ENCODE results near the gene CXCR3.

Gene CXCR3

DNA sequence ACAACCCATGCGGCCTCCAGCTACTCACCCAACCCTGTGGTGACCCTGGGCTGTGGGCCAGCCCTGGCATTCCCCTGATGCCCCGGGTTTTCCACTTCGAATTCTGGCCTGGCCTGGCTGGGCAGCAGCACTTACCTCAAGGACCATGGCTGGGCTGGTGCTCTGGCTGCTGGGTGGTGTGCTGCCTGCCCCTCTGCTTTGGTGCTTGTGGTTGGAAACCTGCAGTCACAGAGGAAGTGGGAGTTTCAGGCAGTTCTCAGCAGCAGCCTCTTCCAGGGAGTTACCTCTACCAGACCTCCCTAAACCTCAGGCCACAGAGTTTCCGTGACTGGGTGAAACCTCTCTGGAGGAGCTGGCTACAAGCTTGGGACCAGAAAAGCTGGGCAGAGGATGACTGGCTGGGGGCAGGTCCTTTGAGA is at the start of gene CXCR3:
TSS of gene CXCR3 (minus strand) at position 209 of the 419 bp plus-strand sequence. CDS start at position 147, 62 bp downstream.
- no peak for DNase-seq
- Histone ChIP-seq H3K9me3 (ENCODE audit: severe bottlenecking) (no peaks in the 10 kb centered on the region), H3K4me3 (ENCODE audit: low read depth, low read length) (no peak within 1 kb of the TSS), H3K27me3 (ENCODE audit: insufficient read depth, low read depth, severe bottlenecking) (peaks cover 21% of the 10 kb centered on the region), H3K36me3 (no peaks in the 10 kb centered on the region), H3K27ac (no peak within 1 kb of the TSS)
- TF ChIP-seq, protein P1, sequence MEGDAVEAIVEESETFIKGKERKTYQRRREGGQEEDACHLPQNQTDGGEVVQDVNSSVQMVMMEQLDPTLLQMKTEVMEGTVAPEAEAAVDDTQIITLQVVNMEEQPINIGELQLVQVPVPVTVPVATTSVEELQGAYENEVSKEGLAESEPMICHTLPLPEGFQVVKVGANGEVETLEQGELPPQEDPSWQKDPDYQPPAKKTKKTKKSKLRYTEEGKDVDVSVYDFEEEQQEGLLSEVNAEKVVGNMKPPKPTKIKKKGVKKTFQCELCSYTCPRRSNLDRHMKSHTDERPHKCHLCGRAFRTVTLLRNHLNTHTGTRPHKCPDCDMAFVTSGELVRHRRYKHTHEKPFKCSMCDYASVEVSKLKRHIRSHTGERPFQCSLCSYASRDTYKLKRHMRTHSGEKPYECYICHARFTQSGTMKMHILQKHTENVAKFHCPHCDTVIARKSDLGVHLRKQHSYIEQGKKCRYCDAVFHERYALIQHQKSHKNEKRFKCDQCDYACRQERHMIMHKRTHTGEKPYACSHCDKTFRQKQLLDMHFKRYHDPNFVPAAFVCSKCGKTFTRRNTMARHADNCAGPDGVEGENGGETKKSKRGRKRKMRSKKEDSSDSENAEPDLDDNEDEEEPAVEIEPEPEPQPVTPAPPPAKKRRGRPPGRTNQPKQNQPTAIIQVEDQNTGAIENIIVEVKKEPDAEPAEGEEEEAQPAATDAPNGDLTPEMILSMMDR (IDR thresholded peaks at IDR 0.05; ENCODE audit: low read depth, low read length), result no peak

DNA sequence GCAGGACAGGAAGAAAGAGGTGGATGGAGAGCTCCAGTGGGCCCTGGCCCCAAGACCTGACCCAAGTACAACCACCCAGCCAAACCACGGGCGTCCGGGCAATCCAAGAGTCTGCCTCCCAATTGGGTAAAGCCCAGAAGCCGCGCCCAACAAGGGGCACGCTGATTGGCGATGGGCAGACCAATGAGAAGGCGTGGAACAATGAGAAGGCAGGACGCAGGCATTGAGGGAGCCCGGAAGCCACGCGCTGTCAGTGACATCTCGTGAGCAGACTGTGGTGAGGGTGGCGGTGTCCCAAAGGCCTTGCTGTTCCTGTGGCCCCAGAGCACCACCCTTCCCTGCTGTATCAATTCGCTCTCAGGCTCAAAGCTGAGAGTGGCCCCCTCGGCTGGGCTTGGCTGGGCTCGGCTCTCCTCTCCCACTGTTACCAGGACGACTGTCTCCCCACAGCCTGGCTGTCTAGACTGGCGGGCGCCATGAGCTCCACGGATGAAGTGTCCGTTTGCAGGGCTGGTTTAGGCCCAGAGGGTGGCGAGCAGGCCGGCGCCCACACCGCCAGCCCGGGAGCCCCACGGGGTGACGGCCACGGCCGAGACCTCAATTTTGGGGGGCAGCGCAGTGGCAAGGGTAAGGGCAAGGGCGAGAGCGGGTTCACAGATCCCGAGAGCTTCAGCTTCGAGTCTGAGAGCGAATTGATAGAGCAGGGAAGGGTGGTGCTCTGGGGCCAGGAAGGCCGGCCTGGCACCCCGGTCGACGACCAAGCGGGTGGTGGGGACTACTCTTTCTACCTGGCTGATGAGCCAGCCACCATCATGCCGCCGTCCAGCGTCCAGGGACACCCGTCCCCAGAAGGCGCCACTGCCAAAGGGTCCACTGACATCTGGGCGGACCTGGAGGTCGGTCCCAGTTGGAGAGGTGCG is 49.3 kb upstream of the CXCR3 start, which contains the start of gene LOC101059915:
TSS of gene LOC101059915 (plus strand) at position 219 of the 920 bp plus-strand sequence.
- no peak within 1 kb of the TSS for H3K4me3 ChIP-seq (ENCODE audit: low read depth, low read length)
- no peak within 1 kb of the TSS for H3K27ac ChIP-seq
- TF ChIP-seq, protein P1 (IDR thresholded peaks at IDR 0.05; ENCODE audit: low read depth, low read length), result no peak
- no peaks in the 10 kb centered on the region for H3K36me3 ChIP-seq
- no peaks in the 10 kb centered on the region for H3K9me3 ChIP-seq (ENCODE audit: severe bottlenecking)
- no peak for DNase-seq
- peaks cover 22% of the 10 kb centered on the region for H3K27me3 ChIP-seq (ENCODE audit: insufficient read depth, low read depth, severe bottlenecking)

DNA sequence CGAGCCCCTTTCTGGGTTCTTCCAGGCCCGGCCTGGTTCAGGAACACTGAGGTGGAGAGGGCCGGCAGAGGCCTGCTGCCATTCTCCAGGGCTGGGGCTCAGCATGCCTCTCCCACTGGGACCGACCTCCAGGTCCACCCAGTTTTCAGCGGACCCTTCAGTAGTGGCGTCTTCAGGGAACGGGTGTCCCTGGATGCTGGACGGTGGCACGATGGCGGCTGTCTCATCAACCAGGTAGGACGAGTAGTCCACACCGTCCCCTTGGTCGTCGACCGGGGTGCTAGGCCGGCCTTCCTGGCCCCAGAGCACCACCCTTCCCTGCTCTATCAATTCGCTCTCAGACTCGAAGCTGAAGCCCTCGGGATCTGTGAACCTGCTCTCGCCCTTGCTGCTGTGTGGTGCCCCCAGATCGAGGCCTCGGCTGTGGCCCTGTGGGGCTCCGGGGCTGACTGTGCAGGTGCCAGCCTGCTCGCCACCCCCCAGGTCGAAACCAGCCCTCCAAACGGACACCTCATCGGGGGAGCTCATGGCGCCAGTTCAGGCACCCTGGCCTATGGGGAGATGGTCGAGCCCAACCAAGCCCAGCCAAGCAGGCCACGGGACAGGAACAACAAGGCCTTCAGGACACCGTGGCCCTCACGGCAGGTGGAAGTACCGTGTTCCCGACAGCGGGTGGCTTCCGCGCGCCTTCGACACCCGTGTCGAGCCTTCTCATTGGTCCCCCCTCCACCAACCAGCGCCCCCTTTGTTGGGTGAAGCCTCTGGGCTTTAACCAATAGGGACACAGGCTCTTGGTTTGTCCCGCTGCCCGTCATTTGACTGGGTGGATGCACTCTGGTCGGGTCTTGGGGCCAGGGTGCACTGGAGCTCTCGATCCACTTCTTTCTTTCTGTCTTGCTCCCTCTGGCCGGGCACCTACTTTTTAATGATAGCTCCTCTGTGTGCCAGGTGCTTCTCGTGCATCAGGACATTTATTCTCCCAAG is 48.2 kb upstream of the CXCR3 start:
- no peak for DNase-seq
- peaks cover 18% of the 10 kb centered on the region for H3K27me3 ChIP-seq (ENCODE audit: insufficient read depth, low read depth, severe bottlenecking)
- H3K27ac ChIP-seq, result no peak overlapping the region
- no peak overlapping the region for H3K4me3 ChIP-seq (ENCODE audit: low read depth, low read length)
- no peaks in the 10 kb centered on the region for H3K36me3 ChIP-seq
- TF ChIP-seq, protein P1 (IDR thresholded peaks at IDR 0.05; ENCODE audit: low read depth, low read length), result no peak
- H3K9me3 ChIP-seq (ENCODE audit: severe bottlenecking), result no peaks in the 10 kb centered on the region

DNA sequence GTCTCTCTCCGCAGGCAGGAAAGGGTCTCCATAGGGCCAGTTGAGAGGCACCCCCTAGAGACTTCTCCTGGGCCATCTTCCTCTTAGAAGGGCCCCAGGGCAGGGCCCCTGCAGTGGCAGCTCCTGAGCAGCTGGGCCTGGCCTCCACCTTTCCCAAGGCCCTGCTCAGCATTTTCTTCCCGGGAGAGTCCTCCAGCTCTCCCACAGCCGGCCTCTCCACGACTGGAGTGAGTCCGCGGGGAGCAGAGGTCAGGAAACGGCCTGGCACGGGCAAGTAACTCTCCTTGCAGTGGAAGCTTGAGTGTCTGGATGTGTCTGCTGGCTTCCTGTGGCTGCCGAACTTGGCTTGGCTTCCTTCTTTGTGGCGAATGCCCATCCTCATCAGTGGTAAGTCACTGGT is 47.4 kb upstream of the CXCR3 start:
- Histone ChIP-seq H3K4me3 (ENCODE audit: low read depth, low read length) (no peak overlapping the region), H3K9me3 (ENCODE audit: severe bottlenecking) (no peaks in the 10 kb centered on the region), H3K27me3 (ENCODE audit: insufficient read depth, low read depth, severe bottlenecking) (peaks cover 19% of the 10 kb centered on the region), H3K27ac (no peak overlapping the region), H3K36me3 (no peaks in the 10 kb centered on the region)
- TF ChIP-seq, protein P1 (IDR thresholded peaks at IDR 0.05; ENCODE audit: low read depth, low read length), result no peak
- DNase-seq, result no peak

DNA sequence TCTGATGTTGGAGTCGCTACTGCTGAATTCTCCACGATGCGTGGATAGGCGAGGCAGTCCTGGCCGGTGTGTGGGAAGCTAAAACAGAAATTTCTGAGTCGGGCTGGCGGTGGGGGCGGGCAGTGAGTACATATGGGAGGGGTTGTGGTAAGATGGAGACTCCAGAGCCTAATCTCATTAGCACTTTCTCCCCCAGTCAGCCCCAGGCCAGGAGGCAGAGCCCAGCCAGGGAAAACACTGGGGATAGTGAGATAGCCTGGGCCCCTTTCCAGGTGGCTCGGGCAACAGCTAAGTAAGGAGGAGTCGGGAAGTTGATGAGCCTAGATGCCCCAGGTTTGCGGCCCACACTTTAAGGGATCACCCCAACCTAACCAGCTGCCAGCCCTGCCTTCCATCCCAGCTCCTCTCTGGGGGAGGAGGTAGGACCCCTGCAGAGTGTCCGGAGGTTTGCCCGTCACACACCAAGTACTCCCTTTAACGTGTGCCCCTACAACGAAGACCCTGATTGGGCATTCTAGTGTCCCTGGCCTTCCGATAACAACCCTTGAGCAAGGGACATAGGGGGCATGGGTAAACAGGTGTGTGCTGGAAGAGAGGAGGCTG is 46.7 kb upstream of the CXCR3 start:
- Histone ChIP-seq H3K4me3 (ENCODE audit: low read depth, low read length) (no peak overlapping the region), H3K27ac (no peak overlapping the region), H3K27me3 (ENCODE audit: insufficient read depth, low read depth, severe bottlenecking) (peaks cover 19% of the 10 kb centered on the region), H3K36me3 (no peaks in the 10 kb centered on the region), H3K9me3 (ENCODE audit: severe bottlenecking) (no peaks in the 10 kb centered on the region)
- DNase-seq, result peak; percentile 36
- TF ChIP-seq, protein P1 (IDR thresholded peaks at IDR 0.05; ENCODE audit: low read depth, low read length), result no peak

All from WERI-Rb-1 (cell line).